Germinal center (tissue), 1 donor: Measurements from ENCODE around the gene TRIM54.

ENCODE experiments used
- DNase-seq: peaks from one replicate; pipeline ENCODE4 v3.0.0; 2012; ENCODE audit warnings: mixed read lengths, low spot score

Gene TRIM54, protein sequence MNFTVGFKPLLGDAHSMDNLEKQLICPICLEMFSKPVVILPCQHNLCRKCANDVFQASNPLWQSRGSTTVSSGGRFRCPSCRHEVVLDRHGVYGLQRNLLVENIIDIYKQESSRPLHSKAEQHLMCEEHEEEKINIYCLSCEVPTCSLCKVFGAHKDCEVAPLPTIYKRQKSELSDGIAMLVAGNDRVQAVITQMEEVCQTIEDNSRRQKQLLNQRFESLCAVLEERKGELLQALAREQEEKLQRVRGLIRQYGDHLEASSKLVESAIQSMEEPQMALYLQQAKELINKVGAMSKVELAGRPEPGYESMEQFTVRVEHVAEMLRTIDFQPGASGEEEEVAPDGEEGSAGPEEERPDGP

DNA sequence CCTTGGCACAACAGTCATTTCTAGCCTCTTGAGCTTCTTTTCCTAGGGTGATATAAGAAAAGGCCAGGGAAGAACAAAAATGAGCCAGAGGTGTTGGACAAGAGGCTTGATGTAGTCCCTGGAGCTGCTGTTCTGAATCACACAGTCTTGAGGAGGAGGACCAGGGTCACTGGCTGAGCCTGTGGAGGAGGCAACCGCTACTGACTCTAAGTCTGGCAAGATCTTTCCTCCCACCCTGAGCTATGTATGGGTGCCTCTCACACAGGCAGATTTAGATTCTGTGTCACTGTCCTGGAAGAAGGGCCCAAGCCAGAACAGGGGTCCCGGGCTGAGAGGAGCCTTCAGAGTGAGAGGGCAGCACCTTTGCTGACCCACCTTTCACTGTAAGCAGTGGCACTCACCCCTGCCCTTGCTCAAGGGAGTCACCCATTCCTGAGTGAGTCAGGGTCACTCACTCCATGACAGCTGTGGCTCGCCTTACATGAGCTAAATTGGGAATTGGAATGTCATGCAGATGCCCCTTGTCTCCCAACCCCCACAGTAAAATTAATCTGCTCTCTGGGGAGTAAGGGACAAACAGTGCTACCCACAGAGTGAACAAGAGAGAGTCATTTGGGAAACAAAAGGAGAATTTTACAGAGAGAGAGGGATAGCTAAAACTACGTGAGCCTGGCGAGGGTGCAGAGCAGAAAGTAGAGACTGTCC, at the start of gene TRIM54:
Gene TRIM54, plus strand, starts transcription at position 575 of the 705 bp plus-strand sequence. CDS start 303 bp downstream, outside the sequence.
- DNase-seq = no peak

GRCh38 chr2:27233341-27233740, 48.9 kb upstream of the TRIM54 start:
- no peak for DNase-seq

DNA sequence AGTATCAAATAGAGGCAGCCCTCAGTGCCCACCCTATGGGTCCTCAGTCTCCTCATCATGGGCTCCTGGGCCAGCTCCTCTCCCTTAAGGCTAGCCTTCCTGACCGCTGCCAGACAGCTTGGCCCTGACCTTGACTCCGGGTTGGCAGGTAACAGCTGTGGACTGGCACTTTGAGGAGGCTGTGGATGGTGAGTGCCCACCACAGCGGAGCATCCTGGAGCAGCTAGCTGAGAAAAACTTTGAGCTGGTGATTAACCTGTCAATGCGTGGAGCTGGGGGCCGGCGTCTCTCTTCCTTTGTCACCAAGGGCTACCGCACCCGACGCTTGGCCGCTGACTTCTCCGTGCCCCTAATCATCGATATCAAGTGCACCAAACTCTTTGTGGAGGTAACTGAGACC, 46.1 kb upstream of the TRIM54 start:
- DNase-seq = no peak

GRCh38 chr2:27236626-27237025, 45.6 kb upstream of the TRIM54 start:
- DNase-seq = no peak

DNA sequence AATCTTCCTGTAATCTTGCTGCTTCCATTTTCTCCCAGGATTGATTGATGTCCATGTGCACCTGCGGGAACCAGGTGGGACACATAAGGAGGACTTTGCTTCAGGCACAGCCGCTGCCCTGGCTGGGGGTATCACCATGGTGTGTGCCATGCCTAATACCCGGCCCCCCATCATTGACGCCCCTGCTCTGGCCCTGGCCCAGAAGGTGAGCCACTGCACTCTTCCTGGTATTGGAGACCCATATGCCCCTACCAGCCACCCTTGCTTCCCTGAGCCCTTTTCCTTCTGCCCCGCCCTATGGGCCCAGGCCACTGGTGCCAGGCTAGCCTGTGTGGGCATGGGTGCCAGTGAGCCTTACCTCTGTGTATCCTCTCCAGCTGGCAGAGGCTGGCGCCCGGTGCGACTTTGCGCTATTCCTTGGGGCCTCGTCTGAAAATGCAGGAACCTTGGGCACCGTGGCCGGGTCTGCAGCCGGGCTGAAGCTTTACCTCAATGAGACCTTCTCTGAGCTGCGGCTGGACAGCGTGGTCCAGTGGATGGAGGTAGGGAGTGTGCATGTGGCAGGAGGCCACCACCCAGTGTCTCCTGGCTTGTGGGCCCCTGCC, 44.8 kb upstream of the TRIM54 start:
- DNase-seq = no peak

GRCh38 chr2:27238976-27239375, 43.3 kb upstream of the TRIM54 start:
- DNase-seq = no peak

- DNase-seq = no peak
Measured at GRCh38 chr2:27240406-27240805, 41.8 kb upstream of the TRIM54 start.

DNA sequence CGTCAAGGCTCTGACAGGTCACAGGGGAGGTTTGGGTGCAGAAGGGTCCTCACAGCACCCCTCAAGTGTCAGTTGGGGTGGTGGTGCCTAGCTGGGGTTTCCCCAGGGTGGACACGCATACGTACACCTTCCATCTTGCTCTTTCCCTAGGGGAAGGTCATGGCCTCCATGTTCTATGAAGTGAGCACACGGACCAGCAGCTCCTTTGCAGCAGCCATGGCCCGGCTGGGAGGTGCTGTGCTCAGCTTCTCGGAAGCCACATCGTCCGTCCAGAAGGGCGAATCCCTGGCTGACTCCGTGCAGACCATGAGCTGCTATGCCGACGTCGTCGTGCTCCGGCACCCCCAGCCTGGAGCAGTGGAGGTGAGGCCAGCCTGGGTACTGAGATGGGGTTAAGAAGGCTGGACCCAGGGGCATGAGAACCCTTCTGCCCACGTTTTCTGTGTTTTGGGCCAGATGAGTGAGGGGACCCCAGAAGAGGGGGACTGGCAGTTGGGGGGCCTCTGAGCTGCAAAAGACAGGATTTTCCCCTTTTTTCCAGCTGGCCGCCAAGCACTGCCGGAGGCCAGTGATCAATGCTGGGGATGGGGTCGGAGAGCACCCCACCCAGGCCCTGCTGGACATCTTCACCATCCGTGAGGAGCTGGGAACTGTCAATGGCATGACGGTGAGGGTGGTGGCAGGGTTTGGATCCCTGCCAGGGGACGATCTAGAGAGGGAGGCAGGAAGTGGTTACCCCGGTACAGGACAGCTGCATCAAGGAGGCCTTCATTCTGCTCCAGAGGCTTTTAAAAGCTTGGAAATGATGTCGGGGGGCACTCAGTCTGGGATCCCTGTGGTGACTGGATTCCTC, 40.2 kb upstream of the TRIM54 start:
- DNase-seq = no peak

DNA sequence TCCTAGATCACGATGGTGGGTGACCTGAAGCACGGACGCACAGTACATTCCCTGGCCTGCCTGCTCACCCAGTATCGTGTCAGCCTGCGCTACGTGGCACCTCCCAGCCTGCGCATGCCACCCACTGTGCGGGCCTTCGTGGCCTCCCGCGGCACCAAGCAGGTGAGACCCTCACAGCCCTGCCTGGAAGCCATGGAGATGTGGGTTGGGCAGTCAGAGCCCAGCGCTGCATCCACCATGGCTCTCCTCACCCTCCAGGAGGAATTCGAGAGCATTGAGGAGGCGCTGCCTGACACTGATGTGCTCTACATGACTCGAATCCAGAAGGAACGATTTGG, 39.6 kb upstream of the TRIM54 start:
- DNase-seq = no peak

DNA sequence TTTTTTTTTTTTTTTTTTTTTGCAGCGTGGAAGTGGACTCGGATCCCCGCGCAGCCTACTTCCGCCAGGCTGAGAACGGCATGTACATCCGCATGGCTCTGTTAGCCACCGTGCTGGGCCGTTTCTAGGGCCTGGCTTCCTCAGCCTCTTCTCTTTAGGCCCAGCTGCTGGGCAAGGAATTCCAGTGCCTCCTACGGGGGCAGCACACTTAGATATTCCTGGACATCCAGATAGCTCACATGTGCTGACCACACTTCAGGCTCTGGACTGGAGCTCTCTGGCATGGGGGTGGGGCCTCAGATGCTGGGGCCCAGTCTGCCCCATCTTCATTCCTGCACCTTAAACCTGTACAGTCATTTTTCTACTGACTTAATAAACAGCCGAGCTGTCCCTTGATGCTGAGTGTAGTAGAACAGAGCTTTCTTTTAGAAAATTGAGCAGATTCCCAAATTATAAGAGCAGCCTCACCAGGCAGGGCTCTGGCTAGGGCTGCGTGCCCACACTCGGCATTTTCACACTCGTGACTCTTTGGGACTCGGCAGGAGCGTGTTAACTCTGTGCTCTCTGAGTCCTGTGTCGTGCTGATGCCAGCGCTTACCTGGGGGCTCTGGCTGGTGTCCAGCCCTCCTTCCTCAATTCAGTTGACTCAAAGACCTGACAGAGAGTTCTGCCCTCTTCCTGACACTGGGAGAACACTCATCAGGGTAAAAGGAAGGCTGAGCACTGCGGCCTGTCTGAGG, 38.7 kb upstream of the TRIM54 start:
- DNase-seq = no peak

GRCh38 chr2:27245116-27245515, 37.1 kb upstream of the TRIM54 start:
- DNase-seq = no peak

GRCh38 chr2:27245626-27246025, 36.6 kb upstream of the TRIM54 start:
- DNase-seq = no peak

- no peak for DNase-seq
Measured at GRCh38 chr2:27247893-27248292, 34.3 kb upstream of the TRIM54 start.

GRCh38 chr2:27249159-27249890, 32.9 kb upstream of the TRIM54 start:
- no peak for DNase-seq

DNA sequence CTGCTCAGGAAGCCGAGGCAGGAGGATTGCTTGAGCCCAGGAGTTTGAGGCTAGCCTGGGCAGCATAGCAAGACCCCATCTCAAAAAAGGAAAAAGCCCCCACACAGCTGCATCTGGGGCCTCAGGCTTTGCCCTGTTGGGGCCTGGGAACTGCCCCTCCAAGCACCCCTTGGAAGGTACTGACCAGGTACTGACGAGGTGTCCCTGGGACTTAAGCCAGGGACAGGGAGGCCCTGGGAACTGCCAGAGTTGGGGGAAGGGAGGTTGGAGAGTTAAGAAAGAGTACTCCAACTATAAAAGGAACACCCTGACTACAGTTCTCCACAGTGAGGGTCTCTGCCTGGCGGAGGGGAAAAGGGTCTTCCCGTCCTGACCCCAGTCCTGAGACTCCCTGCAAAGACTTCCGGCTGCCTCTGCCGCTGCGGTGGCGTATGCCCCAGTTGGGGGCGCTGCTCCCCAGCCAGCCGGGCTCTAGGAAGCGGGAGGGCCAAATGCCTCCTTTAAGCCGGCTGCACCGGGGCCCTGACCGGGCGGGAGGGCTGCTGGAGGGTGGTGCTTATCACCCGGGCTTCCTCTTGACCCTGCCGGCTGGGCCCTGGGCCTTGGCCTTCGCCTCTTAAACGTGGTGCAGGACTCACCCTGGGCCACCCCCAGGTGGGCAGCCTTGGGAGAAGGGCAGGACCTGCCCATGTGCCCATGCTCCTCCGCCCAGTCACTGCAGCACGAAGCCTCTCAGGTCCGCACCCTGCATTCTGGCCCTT, 32.2 kb upstream of the TRIM54 start:
- DNase-seq = peak; percentile 64

GRCh38 chr2:27250652-27251379, 31.4 kb upstream of the TRIM54 start:
- DNase-seq = no peak

GRCh38 chr2:27251766-27252165, 30.5 kb upstream of the TRIM54 start:
- no peak for DNase-seq

- DNase-seq = no peak
Measured at GRCh38 chr2:27255187-27255586, 27.0 kb upstream of the TRIM54 start.

DNA sequence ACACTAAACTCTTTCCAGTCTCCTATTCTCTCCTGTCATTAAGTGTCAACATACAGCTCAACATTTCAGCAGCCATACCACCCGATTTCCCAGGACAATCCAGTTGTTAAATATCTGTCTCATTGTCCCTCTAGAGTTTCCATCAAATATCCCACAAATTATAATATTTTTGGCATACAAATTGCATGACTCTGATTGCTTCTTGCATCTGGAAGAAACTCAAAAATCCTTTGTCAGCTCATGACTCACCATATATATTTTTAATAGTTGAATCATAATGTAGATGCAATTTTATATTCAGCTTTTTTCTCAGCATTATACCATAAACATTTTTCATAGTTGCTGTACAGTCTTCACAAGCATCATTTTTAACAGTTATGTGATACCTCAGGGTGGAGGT, 26.6 kb upstream of the TRIM54 start:
- DNase-seq = no peak
